Stimulated activated CD8-positive, alpha-beta memory T cell treated with anti-CD3 and anti-CD28 coated beads, Interleukin-4, amount 100 ng/mL, for 1 hour (primary cell): ENCODE results near the gene HYAL1.
A peak's percentile ranks its signal among the peaks of the same experiment; 100 is the strongest.
"Not testable (repeated sequence)": the region's sequence is repeated elsewhere in the genome, so short reads cannot be mapped to it uniquely, and the experiment has no call there.

Source experiments
- DNase-seq, 2 donors: peaks; one replicate each; pipeline ENCODE4 v3.0.0-alpha.2; 2020; ENCODE audit warnings: low read depth in 2 of 2, low spot score in 1 of 2

The HYAL1 gene

DNA sequence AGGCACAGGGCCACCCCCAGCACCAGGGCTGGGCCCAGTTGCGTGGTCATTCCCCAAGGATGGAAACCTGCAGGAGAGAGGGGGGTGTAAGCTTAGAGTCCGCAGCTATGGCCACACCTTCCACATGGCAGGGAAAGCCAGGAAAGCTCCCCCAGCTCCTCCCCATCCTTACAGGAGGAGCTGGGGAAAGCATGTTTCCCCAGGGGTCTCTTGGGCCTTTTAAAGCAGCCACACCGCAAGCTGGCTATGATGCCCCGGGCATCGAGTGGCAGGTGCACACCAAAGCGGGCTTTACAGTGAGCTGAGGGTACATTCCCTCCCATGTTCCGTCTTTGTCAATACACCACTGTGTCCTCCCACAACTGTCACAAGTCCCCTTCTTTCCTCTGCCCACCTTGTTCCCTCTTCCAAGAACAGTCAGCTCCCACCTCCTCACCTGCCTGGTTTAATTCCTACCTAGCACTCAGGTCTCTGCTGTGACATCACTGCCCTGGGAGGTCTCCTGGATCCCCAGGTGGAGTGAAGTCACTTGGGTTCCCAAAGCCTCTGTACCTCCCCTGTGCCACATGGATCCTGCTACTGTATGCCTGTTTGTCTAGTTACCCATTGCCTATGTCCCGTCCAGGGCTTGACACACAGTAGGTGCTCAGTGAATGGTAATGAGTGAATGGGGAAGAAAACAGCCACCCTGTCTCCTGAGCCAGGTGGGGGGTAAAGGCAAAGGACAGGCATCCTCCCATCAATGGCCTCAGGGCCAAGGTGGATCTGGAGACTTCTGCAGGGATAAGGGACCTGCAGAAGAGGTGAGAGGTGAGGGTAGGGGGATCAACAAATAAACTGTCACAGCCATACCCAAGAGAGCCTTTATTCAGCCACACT lies 7.6 kb downstream of the HYAL1 start:
- DNase-seq, result no peak

DNA sequence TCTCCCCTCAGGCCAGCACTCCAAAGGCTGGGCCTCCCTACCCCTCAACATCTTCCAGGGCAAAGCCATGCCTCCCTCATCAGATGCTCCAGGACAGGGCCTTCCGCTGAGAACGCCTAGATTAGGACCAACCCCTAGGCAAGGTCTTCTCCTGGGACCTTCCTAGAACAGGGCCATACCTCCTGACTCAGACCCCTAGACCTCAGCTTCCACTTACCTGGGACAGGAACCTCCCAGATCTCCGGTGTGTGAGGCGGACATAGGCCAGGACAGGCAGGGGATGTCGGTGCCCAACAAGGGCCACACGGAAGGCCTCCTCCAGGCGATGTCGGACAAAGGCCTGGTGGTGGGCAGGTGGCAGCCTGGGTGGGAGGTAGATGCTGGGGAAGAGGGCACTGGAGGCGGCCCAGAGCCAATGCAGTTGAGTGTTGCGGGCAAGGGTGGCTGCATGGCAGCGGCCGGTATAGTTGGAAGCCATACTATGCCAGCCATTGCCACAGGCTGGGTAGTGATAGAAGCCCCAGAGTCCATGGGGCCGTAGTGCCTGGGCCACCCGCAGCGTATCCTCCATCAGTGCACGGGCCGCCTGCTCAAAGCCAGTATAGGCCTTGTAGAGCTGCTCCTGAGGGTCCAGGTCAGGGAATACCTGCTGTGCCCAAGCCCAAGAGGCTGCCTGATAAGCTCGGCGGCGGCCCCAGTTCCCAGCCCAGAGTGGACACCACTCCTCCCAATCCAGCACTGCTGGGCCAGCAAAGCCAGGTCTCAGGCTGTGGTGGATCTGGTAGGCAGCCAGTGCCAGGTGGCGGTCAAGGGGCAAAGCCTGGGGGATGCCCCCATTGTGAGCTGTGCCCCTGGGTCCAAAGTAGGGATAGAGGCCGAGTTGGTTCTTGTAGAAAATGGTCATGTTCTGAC lies 8.6 kb downstream of the HYAL1 start:
- no peak for DNase-seq

DNA sequence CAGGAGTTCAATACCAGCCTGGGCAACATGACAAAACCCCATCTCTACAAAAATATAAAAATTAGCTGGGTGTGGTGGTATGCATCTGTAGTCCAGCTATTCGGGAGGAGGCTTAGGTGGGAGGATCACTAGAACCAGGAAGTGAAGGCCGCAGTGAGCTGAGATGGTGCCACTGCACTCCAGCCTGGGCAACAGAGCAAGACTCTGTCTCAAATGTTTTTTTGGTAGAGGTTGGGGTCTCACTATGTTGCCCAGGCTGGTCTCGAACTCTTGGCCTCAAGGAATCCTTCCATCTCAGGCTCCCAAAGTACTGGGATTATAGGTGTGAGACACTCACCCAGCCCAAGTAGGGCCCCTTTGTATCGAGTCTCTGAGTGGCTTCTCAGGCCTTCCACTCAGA lies 9.3 kb downstream of the HYAL1 start:
- DNase-seq, result no peak

DNA sequence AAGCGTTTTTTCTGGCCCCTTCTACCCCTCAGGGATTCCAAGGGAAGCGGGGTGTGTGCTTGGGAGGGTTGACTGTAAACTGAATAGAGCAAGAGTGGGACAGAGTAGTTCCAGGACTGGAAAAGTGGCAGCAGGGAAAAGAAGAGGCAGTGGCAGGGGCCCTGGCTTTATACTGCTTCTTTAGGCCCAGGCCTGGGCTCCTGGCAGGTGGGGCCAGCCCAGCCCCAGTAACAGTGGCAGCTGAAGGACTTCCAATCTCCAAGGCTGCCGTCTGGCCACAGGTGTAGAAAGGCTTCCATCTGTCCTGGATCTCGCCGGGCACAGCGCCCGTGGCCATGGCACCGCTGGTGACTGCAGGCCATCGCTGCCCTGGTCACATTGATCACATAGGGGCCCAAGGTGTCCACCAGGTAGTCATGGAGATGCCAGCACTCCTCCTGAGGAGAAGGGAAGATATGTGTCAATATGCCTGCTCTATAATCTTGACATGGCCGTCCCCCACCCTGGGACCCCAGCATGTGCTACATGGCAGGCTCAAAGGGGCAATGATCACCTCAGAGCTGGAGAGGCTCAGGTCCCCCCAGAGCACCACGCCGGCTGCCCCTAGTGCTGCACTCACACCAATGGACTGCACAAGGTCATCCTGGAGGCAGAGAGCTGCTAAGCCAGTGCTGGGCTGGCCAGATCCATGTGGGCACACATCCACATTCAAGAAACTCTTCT lies 10.1 kb downstream of the HYAL1 start:
- DNase-seq, result no peak

DNA sequence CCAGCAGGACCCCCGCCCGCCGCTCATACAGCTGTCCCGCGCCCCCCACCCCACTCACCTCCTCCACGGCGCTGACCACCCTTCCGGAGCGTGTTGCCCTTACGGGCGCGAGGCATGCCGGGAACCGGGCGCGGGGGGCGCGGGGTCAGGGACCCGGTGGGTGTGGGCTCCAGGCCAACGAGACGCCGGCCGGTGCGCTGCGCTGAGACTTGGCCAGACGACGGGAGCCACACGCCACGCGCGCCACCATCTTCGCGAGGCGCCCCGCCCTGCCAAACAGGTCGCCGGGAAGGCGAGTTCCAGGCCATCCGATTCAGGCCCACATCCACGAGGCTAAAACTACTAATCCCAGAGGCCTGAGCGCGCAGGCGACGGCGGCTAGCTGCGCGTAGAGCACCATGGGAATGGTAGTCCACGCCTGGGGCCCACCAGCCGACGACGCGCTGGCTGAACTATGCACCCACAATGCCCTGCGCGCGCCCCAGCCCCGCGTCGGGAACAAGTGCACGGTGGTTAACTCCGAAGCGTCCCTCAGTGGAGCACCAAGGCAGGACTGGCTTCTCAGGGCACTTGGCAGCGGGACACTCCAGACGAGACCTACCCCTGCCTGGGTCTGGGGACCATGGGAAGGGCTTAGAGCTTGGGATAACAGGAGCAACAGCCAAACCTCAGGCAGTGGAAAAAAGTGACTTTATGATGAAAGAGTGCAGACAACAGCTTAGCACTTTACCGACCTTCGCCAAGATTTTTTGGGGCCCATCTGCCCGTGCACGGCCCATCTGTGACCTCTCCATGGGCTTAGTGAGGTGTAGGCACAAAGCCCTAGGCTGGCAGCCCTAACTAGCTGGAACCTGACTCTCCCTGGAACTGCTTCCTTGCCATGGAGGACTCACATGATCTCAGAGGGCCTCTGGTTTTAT lies 11.0 kb downstream of the HYAL1 start, which contains the start of gene IFRD2:
TSS of gene IFRD2 (minus strand) at position 271 of the 920 bp plus-strand sequence. CDS start at position 116, 155 bp downstream.
- peak; percentile 77 to 91 for DNase-seq

DNA sequence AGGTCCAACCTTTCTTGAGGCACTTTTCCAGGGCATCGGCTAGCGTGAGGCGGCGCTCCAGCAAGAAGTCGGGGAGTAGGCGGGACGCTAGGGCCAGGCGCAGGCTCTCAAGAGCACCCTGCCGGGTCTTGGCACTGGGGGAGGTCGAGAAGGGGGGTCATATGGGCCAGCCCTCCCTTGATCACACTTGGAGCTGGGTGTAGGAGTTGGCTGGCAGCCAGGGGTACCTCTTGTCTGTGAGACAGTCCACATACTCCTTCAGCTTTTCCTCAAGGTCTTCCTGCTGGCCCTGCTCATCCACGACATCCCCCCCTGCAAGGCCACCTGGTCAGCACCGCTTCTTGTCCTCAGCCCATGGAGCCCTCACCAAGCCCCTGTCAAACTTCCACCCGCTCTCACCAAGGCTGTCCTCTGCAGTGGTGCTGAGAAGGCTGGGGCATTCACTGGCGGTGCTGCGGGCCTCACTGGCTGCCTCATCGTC lies 13.2 kb downstream of the HYAL1 start:
- no peak for DNase-seq

DNA sequence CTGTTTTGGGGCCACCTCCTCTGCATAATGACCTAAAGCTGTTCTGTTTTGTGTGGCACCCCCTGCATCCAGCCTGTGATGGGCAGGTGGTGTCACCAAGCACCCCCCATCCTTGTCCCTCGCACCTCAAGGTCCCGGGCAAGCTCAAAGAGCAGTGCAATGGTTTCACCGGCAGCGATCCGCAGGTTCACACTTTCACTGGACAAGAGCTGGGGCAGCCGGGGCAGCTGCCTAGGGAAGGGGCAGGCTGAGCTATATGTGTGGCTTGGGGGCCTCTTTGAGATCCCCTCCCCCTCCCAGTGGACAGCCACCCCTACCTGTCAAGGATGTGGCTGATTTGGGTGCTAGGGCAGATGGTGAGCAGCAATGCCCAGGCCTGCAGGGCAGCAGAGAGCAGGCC lies 14.2 kb downstream of the HYAL1 start:
- no peak for DNase-seq

DNA sequence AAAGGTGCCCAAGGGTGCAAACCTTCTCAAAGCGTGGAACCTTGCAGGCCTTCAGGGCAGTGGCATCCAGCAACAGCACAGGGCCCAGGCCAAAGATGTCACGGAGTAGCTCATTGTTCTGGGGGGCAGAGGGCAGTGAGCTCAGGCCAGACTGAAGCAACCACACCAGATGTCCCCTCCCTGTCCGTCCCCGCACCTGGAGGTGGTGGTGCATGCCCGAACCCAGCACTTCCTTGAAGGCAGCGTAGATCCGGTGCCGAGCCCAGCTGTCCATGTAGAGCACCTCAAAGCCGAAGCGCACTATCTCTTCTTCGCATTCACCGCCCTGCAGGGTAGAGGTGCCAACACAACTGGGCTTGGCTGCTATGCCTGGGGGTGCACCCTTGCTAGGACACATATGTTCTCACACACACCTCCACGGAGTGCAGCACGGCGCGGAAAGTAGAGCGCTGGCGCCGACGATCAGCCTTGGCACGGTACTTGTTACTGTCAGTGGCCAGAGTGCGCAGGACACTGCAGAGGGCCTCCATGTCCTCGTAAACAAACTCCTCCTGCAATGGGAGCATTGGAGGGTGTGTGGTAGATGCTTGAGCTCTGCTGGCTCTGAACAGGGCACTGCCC lies 14.9 kb downstream of the HYAL1 start:
- no peak for DNase-seq

DNA sequence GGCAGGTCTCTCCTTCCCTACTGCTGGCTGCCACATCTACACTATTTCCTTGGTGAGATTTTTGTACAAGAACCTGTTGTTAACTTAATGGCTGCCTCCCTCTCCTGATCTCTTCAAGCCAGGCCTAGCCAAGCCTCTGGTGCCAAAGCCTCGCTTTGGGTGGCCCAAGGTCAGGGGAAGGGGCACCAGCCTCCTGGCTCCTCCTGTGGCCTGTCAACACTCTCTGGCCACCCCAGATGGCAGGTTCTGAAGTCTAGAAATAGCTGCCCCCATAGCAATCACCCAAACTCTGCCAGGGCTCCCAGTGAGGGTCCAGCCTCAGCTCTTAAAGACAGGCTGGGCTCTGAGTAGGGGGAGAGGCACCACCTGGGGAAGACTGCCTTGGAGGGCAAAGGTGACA lies 16.1 kb downstream of the HYAL1 start:
- no peak for DNase-seq

DNA sequence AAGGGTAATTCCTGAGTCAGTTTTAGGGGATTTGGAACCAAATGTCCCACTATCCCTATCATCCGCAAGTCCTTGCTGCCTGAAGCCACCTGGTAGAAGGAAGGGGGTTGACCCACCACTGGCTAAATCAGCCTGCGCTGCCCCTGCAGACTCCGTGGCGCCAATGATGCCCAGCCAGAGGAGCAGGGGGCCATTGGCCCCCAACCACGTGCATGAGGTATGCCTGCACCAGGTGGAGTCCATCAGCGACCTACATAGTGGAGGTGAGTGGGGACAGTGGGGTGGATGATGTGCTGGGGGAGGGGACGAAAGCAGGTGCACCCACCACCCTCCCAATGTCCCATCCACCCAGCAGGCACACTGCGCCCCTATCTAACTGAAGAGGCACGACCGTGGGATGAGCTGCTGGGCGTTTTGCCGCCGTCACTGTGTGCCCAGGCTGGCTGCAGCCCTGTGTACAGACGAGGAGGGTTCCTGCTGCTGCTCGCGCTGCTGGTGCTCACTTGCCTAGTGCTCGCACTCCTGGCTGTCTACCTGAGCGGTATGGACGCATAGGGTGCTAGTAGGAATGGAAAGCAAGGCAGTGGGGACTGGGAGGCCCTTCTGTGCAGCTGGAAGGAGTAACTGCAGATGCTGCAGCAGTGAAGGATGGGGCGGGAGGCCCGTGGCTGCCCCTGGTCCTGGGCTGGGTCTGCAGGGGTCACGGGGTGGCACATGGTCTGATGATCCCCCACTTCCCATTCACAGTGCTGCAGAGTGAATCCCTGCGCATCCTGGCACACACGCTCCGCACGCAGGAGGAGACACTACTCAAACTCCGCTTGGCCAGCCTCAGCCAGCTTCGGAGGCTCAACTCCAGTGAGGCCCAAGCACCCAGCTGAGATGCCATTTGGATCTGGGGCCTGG lies 16.8 kb downstream of the HYAL1 start:
- no peak for DNase-seq

DNA sequence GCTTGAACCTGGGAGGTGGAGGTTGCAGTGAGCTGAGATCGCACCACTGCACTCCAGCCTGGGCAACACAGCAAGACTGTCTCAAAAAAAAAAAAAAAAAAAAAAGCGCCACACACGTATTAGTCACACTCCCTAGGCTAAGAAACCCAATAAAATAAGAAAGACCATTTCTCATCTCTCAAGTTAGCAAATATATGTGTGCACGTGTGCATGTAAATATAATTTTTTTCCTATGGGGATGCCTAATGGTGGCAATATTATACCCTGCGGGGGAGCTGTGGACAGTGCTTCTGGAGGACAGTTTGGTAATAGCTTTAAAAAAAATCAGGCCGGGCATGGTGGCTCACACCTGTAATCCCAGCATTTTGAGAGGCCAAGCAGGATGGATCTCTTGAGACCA lies 19.3 kb downstream of the HYAL1 start:
- DNase-seq, result not testable (repeated sequence)

DNA sequence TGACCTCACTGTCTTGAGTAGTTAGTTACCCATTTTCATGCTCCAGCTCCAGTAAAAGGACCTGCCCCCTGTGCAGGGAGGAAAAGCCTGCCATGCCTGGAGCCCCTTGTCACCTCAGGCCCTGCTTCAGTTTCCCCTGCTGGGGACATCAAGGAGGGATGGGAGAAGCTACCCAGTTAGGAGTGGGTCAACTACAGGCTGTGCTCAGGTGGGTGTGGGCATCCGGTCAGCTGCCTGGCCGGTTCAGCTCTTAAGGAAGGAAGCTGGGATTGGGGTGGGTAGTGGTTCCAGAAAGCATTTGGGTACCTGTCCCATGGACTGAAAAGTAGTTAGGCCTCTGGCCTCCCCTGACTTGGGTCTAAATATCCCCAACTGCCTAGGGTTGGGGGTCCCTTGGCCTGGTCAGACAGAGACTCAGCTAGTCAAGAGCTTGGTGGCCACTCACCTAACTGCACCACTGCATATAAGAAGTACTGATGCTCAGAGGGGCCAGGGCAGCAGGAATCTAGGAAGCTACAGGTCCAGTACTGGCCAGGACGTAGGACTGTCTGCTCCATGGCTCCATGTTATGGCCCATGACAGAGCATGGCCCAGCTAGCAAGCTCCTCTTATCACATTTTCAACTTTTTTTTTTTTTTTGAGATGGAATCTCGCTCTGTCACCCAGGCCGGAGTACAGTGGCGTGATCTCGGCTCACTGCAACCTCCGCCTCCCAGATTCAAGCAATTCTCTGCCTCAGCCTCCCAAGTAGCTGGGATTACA lies 23.9 kb downstream of the HYAL1 start:
- DNase-seq, result no peak

DNA sequence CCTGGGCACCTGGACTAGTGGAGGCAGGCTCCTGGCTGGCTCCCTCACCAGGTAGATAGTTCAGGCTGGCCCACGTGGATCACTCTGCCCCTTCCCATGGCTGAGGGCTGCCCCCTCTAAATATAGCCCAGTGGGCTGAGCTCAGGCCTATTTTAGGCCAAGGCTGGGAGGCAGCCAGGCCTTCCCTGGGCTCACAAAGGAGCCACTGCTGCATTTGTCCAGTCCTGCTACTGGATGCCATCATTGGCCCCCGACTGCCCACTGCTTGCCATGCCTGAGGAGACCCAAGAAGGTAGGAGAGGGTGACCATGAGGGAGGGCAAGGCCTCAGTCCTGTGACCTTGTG lies 24.5 kb downstream of the HYAL1 start, which contains the start of gene LSMEM2:
TSS of gene LSMEM2 (plus strand) at position 208 of the 345 bp plus-strand sequence. CDS start at position 235, 27 bp downstream.
- DNase-seq, result no peak

DNA sequence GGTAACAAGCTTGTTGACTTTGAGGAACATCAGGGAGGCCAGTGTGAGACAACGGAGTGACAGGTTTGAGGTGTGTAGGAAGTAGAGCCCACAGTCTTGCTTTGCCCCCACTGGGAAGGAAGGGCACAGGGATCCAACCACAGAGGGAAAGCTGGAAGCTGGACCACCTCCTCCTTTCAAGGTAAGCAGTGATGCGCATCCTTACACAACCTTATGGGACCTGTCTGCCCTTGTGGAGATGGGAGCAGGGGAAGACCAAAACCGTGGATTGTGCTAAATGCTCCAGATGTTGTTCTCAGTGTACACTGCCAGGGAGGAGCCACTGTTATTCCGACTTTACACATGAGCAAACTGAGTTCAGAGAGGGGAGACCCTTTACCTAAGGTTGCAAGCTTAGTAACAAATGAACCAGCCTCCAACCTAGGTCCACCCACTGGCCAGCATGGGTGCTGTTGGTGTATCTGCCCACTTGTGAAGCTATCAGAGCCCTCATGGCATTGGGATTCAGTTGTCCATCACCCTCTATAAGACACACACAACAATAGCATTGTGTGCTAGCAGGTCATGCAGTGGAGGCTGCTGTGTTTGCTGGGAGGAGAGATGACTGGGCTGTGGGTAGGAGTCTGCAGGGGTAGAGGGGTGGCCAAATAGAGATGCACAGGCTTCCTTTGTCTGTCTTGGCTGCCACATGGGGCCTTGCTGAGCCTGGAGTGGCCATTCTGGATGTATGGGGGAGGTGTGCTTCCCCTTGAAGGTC lies 25.1 kb downstream of the HYAL1 start:
- DNase-seq, result no peak

DNA sequence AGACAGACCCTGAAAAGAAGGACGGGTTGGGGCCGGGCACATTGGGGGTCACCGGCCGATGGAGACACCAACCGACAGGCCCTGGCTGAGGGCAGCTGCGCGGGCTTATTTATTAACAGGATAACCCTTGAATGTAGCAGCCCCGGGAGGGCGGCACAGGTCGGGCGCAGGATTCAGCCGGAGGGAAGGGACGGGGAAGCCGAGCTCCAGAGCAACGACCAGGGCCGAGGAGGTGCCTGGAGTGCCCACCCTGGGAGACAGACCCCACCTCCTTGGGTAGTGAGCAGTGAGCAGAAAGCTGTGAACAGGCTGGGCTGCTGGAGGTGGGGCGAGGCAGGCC lies 26.6 kb downstream of the HYAL1 start:
- DNase-seq, result no peak

DNA sequence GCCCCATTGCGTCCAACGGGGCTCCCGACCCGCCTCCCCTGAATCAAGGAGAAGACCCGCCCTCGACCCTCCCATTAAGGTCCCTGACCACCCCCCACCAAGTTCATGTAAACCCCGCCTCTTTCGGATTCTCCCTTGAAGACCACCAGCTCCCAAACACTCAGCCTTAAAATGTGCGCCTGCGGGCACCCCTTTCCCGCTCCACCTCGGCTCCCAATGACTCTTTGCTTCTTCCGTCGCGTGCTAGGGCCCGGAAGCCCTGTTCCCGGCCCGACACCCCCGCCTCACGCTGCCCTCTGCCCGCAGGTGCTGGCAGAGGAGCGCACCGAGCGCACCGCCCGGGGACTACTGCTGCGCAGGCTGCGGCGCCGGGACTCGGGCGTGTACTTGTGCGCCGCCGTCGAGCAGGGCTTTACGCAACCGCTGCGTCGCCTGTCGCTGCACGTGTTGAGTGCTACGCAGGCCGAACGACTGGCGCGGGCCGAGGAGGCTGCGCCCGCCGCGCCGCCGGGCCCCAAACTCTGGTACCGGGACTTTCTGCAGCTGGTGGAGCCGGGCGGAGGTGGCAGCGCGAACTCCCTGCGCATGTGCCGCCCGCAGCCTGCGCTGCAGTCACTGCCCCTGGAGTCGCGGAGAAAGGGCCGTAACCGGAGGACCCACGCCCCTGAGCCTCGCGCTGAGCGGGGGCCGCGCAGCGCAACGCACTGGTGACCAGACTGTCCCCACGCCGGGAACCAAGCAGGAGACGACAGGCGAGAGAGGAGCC lies 27.2 kb downstream of the HYAL1 start:
- DNase-seq, result no peak
